Smooth muscle cell (in vitro differentiated cells): Measurements from ENCODE around the gene PDE3B. TPM values are rescaled to one million over a fixed set of nuclear protein-coding genes. Genes with fewer than 3 reads are reported as not detected.
"Not testable (repeated sequence)": the region's sequence is repeated elsewhere in the genome, so short reads cannot be mapped to it uniquely, and the experiment has no call there.

Experiments
- DNase-seq: peaks from one replicate; lab custom pipeline; 2025; ENCODE audit not compliant: unreplicated experiment; lab: John Stamatoyannopoulos, UW
- H2AFZ ChIP-seq: fragments of 200-600 bp; sonication (generic); 2 replicates; pipeline ENCODE4 v1.6.0; 2016; ENCODE audit warnings: antibody characterized with exemption, low read depth, mild to moderate bottlenecking
- H3F3A ChIP-seq: fragments of 200-600 bp; sonication (generic); 2 replicates; pipeline ENCODE4 v1.6.0; 2017; ENCODE audit warnings: antibody characterized with exemption, low read depth
- H3K27ac ChIP-seq: fragments of 200-600 bp; sonication (generic); 2 replicates; pipeline ENCODE4 v1.5.1; 2016; ENCODE audit warnings: low read depth, mild to moderate bottlenecking
- H3K27me3 ChIP-seq: fragments of 200-600 bp; sonication (generic); 2 replicates; pipeline ENCODE4 v1.6.1; 2016; ENCODE audit warnings: low read depth, mild to moderate bottlenecking
- H3K36me3 ChIP-seq: fragments of 200-600 bp; sonication (generic); 2 replicates; pipeline ENCODE4 v1.5.1; 2016; ENCODE audit warnings: low read depth
- H3K4me1 ChIP-seq: fragments of 200-600 bp; sonication (generic); 2 replicates; pipeline ENCODE4 v1.5.1; 2016; ENCODE audit warnings: low read depth
- H3K4me2 ChIP-seq: fragments of 200-600 bp; sonication (generic); 2 replicates; pipeline ENCODE4 v1.6.0; 2016; ENCODE audit warnings: mild to moderate bottlenecking
- H3K4me3 ChIP-seq: fragments of 200-600 bp; sonication (generic); 2 replicates; pipeline ENCODE4 v1.5.1; 2016; ENCODE audit warnings: mild to moderate bottlenecking
- H3K79me2 ChIP-seq: fragments of 200-600 bp; sonication (generic); 2 replicates; pipeline ENCODE4 v1.6.0; 2016; ENCODE audit warnings: low read depth, mild to moderate bottlenecking
- H3K9ac ChIP-seq: fragments of 200-600 bp; sonication (generic); 2 replicates; pipeline ENCODE4 v1.6.0; 2016; ENCODE audit warnings: low read depth
- H3K9me3 ChIP-seq: fragments of 200-600 bp; sonication (generic); replicated peaks from 2 replicates; pipeline ENCODE4 v1.5.1; 2016; ENCODE audit warnings: low read depth
- H4K20me1 ChIP-seq: fragments of 200-600 bp; sonication (generic); 2 replicates; pipeline ENCODE4 v1.6.0; 2016; ENCODE audit warnings: low read depth
- CTCF ChIP-seq: fragments of 200-600 bp; sonication (generic); IDR thresholded peaks from 2 replicates; pipeline ENCODE4 v1.5.1; 2017; ENCODE audit warnings: borderline replicate concordance, mild to moderate bottlenecking, antibody characterized with exemption; ENCODE audit not compliant: insufficient read depth, poor library complexity, severe bottlenecking
- WGBS: methylation state at CpG from one replicate; pipeline ENCODE4 v1.1.7; 2016; ENCODE audit warnings: low lambda C conversion rate; 5-methylcytosine and 5-hydroxymethylcytosine counted together
- polyA plus RNA-seq: library from polyadenylated mRNA; unstranded; fragments of >200 nt; fragmentation: Nextera tagmentation; extraction: Ambion mirVana; gene quantifications from 2 replicates; pipeline ENCODE4 v1.2.1, GENCODE V29; 2016
- total RNA-seq: library from RNA; depleted of rRNA; stranded (reverse); fragments of >200 nt; gene quantifications from 2 replicates; pipeline ENCODE4 v1.2.3, GENCODE V29; 2014

PDE3B gene
- total RNA-seq = 1.8 and 8.4 TPM in 2 replicates
- 1.7 TPM in 2 replicates for polyA plus RNA-seq

GRCh38 chr11:14643697-14644225 lies at the start of gene PDE3B:
Gene PDE3B (plus strand): TSS chr11:14643804. CDS start chr11:14644076, 272 bp downstream.
- no peak for DNase-seq
- WGBS = under 1% methylated on average over 56 of the region's 59 CpGs

DNA sequence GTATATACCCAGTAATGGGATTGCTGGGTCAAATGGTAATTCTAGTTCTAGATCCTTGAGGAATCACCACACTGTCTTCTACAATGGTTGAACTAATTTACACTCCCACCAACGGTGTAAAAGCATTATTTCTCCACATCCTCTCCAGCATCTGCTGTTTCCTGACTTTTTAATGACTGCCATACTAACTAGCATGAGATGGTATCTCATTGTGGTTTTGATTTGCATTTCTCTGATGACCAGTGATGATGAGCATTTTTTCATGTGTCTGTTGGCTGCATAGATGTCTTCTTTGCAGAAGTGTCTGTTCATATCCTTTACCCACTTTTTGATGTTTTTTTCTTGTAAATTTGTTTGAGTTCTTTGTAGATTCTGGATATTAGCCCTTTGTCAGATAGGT lies 48.3 kb upstream of the PDE3B start:
- not testable (repeated sequence) for H3K4me2 ChIP-seq, H3K79me2 ChIP-seq, H2AFZ ChIP-seq, H3K36me3 ChIP-seq, H3K4me1 ChIP-seq, H3K9ac ChIP-seq, H4K20me1 ChIP-seq, DNase-seq, H3K27ac ChIP-seq, H3F3A ChIP-seq, H3K9me3 ChIP-seq, H3K27me3 ChIP-seq, H3K4me3 ChIP-seq
- WGBS = 94% methylated on average over 1 of the region's 1 CpG

More at GRCh38 chr11:14643697-14644225, at the start of gene PDE3B:
- no peaks in the 10 kb centered on the region for H3F3A ChIP-seq
- H3K9ac ChIP-seq = peak within 1 kb of the TSS; percentile 18
- no peak within 1 kb of the TSS for H3K27ac ChIP-seq
- peak within 1 kb of the TSS; percentile 99 for H2AFZ ChIP-seq
- H3K4me2 ChIP-seq = peak within 1 kb of the TSS; percentile 88
- H3K36me3 ChIP-seq = no peaks in the 10 kb centered on the region
- H3K4me3 ChIP-seq = peak within 1 kb of the TSS; percentile 90
- peaks cover 7% of the 10 kb centered on the region for H3K79me2 ChIP-seq
- peaks cover 8% of the 10 kb centered on the region for H3K4me1 ChIP-seq
- TF ChIP-seq CTCF = no peak
- no peaks in the 10 kb centered on the region for H3K9me3 ChIP-seq
- no peaks in the 10 kb centered on the region for H4K20me1 ChIP-seq
- peaks cover 4% of the 10 kb centered on the region for H3K27me3 ChIP-seq

DNA sequence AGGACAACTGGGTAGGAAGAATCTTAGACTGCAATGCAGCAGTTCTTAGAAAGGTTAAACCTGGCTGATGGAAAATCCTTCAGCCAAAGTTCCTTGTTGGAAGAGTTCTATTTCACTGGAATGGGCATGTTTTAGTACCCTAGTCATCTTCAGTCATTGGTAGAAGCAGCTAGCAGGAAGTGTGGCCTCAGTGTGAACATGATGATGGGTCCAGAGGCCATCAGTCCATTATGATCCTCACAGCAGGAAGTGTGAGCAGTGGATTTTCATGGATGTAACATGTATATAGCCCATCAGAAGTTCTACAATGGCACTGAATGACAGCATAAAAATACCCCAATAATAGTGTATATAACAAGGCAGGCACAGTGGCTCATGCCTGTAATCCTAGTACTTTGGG lies 35.9 kb upstream of the PDE3B start:
- no peaks in the 10 kb centered on the region for H3F3A ChIP-seq
- H3K4me2 ChIP-seq = no peak overlapping the region
- no peak overlapping the region for H3K27ac ChIP-seq
- no peaks in the 10 kb centered on the region for H3K79me2 ChIP-seq
- DNase-seq = no peak
- no peaks in the 10 kb centered on the region for H4K20me1 ChIP-seq
- no peaks in the 10 kb centered on the region for H3K27me3 ChIP-seq
- H3K36me3 ChIP-seq = peaks cover 6% of the 10 kb centered on the region
- no peak overlapping the region for H2AFZ ChIP-seq
- H3K9me3 ChIP-seq = no peaks in the 10 kb centered on the region
- H3K4me3 ChIP-seq = no peak overlapping the region
- H3K4me1 ChIP-seq = no peaks in the 10 kb centered on the region
- TF ChIP-seq CTCF = no peak
- H3K9ac ChIP-seq = no peak overlapping the region

DNA sequence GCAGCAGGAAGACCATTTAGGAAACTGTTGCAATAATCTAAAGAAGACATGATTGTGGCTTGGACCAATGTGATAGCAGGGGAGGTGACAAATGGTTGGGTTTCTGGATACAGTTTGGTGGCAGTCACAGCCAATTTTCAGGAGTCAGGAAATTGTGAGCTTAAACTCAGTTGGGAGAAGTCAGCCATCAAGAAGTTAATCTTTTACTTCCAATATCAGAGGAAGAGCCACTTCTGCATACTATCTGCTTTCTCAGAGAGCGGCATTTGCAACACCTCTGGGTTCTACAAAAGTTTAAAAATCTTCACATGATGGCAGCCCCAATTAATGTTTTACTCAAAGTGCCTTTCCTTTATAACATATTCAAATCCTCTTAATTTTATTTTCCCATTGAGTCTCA lies 33.7 kb upstream of the PDE3B start:
- no peak overlapping the region for H3K4me3 ChIP-seq
- H4K20me1 ChIP-seq = no peaks in the 10 kb centered on the region
- no peak for TF ChIP-seq CTCF
- H3K27me3 ChIP-seq = no peaks in the 10 kb centered on the region
- WGBS = 95% methylated on average over 1 of the region's 1 CpG
- H2AFZ ChIP-seq = no peak overlapping the region
- H3K9me3 ChIP-seq = no peaks in the 10 kb centered on the region
- peaks cover 6% of the 10 kb centered on the region for H3K36me3 ChIP-seq
- no peak overlapping the region for H3K9ac ChIP-seq
- no peak overlapping the region for H3K27ac ChIP-seq
- no peaks in the 10 kb centered on the region for H3K79me2 ChIP-seq
- no peak overlapping the region for H3K4me2 ChIP-seq
- no peak for DNase-seq
- no peaks in the 10 kb centered on the region for H3K4me1 ChIP-seq
- no peaks in the 10 kb centered on the region for H3F3A ChIP-seq
